ENCODE data around the gene CKMT2. TPM values are rescaled to one million over a fixed set of nuclear protein-coding genes. Genes with fewer than 3 reads are reported as not detected.
"Not testable (repeated sequence)": the region's sequence is repeated elsewhere in the genome, so short reads cannot be mapped to it uniquely, and the experiment has no call there.

The CKMT2 gene
- total and polyA plus RNA-seq, 4 experiments from 2014 or later, result not detected

DNA sequence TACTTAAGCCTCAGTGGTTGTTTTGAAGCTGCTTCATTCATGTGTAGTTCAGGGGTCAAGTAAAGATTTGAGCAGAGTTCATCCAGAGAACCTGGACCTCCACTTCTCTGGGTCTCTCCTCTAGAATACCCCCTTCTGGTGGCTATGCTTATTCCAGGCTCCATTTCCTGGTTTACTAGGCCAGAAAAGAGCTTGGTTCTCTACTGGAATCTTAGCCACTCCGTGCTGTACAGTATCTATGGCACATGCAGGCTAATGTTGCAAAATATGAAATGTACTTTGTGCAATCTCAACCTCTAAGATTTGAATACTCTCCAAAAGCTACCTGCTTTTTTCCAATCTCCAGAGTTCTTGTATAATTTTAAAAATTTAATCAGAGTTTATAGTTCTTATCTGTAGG is 50.9 kb downstream of the CKMT2 start:
- ChIA-PET POLR2A (ENCODE audit: partially characterized antibody) (no interaction called here), CTCF (ENCODE audit: partially characterized antibody) (interaction anchor here (0.9 kb wide), 1 partner anchor 15 kb away, joined by 3 read pairs; no protein-coding TSS in a partner anchor)
- H3K27ac ChIP-seq (ENCODE audit: low read depth, low read length), result no peak overlapping the region
- Mint-ChIP-seq H3K4me1 (peaks cover 12 to 29% (median 23%) of the 10 kb centered on the region in 4 donors), H3K4me3 (no peak overlapping the region), H3K27me3 (no peaks in the 10 kb centered on the region), H3K27ac (no peak overlapping the region), H3K36me3 (peaks cover 6% of the 10 kb centered on the region in 2 donors), H3K9me3 (peaks cover 0 to 8% (median 0%) of the 10 kb centered on the region in 8 donors)
- intact Hi-C loops (cut with micrococcal nuclease), result no loop called here
- no peak overlapping the region for H3K4me3 ChIP-seq (ENCODE audit: low read length in 2 of 2)
- DNase-seq, result no peak
- no peaks in the 10 kb centered on the region for H3K9me3 ChIP-seq (ENCODE audit: control insufficient read depth in 1 of 2, low read length in 2 of 2)
- H3K36me3 ChIP-seq (ENCODE audit: insufficient read depth, low read length), result no peaks in the 10 kb centered on the region
- peaks cover 16% of the 10 kb centered on the region for H3K4me1 ChIP-seq (ENCODE audit: insufficient read depth, low read length)
- H3K27me3 ChIP-seq (ENCODE audit: insufficient read depth, low read length), result no peaks in the 10 kb centered on the region

DNA sequence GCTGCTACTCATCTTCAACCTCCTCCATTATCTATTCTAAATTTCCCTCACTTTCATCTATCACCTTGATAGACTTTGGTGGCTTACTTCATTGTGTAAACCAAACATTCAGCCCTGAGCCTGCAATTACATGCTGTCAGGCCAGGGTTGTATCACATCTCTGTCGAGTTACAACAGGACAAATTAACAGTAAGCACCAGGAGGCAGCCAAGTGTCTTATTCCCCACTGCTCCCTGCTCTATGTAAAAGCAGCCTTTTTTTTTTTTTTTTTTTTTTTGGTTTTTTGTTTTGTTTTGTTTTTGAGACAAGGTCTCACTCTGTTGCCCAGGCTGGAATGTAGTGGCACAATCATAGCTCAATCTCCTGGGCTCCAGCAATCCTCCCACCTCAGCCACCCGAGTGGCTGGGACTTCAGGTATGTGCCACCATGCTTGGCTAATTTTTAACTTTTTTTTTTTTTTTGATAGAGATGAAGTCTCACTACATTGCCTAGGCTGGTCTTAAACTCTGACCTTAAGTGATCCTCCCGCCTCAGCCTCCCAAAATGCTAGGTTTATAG is 53.0 kb downstream of the CKMT2 start:
- Histone ChIP-seq H3K36me3 (ENCODE audit: insufficient read depth, low read length) (no peaks in the 10 kb centered on the region), H3K4me1 (ENCODE audit: insufficient read depth, low read length) (peaks cover 25% of the 10 kb centered on the region), H3K9me3 (ENCODE audit: control insufficient read depth in 1 of 2, low read length in 2 of 2) (no peaks in the 10 kb centered on the region), H3K27ac (ENCODE audit: low read depth, low read length) (no peak overlapping the region), H3K4me3 (ENCODE audit: low read length in 2 of 2) (no peak overlapping the region), H3K27me3 (ENCODE audit: insufficient read depth, low read length) (no peaks in the 10 kb centered on the region)
- CTCF ChIA-PET (ENCODE audit: partially characterized antibody), result interaction anchor here (0.7 to 4.4 kb wide), 2 partner anchors 13 to 295 kb away, joined by 3 to 20 read pairs; no protein-coding TSS in a partner anchor
- Mint-ChIP-seq H3K36me3 (peaks cover 2 to 16% of the 10 kb centered on the region in 2 donors), H3K27me3 (no peaks in the 10 kb centered on the region), H3K4me3 (peak overlapping the region in 1 of 8 donors; percentile 43), H3K27ac (no peak overlapping the region), H3K9me3 (peaks cover 0 to 8% (median 4%) of the 10 kb centered on the region in 8 donors), H3K4me1 (peaks cover 24 to 51% (median 40%) of the 10 kb centered on the region in 4 donors)
- POLR2A ChIA-PET (ENCODE audit: partially characterized antibody), result interaction anchor here (0.6 kb wide), 1 partner anchor 1766 kb away, joined by 3 read pairs; no protein-coding TSS in a partner anchor
- intact Hi-C loops (cut with micrococcal nuclease), result no loop called here
- DNase-seq, result no peak

DNA sequence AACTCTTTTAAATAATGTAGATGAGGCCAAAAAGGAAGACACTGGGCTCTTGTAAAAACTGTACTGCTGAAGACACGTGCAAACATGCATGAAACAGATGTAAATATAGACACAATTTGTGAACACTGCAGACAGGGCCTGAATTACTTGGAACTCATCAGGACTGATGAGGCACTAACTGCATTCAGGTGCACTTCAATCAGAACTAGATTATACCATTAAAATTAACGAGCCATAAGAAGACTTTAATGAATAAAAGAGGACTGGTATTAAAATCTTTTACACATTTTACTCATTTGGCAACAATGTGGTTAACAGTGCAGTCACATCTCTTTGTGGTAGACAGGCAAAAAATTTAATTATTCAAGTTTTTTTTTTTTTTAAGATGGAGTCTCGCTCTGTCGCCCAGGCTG is 54.9 kb downstream of the CKMT2 start:
- peak overlapping the region in 6 of 8 donors; percentile 14 to 62 (median 40) for H3K4me3 Mint-ChIP-seq
- peaks cover 35 to 66% (median 53%) of the 10 kb centered on the region in 4 donors for H3K4me1 Mint-ChIP-seq
- intact Hi-C loops (cut with micrococcal nuclease), result no loop called here
- H3K9me3 ChIP-seq (ENCODE audit: control insufficient read depth in 1 of 2, low read length in 2 of 2), result no peaks in the 10 kb centered on the region
- peaks cover 12 to 24% of the 10 kb centered on the region in 2 donors for H3K36me3 Mint-ChIP-seq
- ChIA-PET CTCF (ENCODE audit: partially characterized antibody) (interaction anchor here (0.7 to 4.4 kb wide), 2 partner anchors 11 to 138 kb away, joined by 4 to 20 read pairs; no protein-coding TSS in a partner anchor), POLR2A (ENCODE audit: partially characterized antibody) (interaction anchor here (1.0 kb wide), 1 partner anchor 14 kb away, joined by 4 read pairs; no protein-coding TSS in a partner anchor)
- no peaks in the 10 kb centered on the region for H3K27me3 Mint-ChIP-seq
- H3K27ac ChIP-seq (ENCODE audit: low read depth, low read length), result no peak overlapping the region
- peaks cover 4 to 16% (median 10%) of the 10 kb centered on the region in 8 donors for H3K9me3 Mint-ChIP-seq
- no peak overlapping the region for H3K4me3 ChIP-seq (ENCODE audit: low read length in 2 of 2)
- H3K27ac Mint-ChIP-seq, result peak overlapping the region in 1 of 7 donors; percentile 29
- no peaks in the 10 kb centered on the region for H3K27me3 ChIP-seq (ENCODE audit: insufficient read depth, low read length)
- no peak for DNase-seq
- peaks cover 32% of the 10 kb centered on the region for H3K4me1 ChIP-seq (ENCODE audit: insufficient read depth, low read length)
- H3K36me3 ChIP-seq (ENCODE audit: insufficient read depth, low read length), result no peaks in the 10 kb centered on the region

DNA sequence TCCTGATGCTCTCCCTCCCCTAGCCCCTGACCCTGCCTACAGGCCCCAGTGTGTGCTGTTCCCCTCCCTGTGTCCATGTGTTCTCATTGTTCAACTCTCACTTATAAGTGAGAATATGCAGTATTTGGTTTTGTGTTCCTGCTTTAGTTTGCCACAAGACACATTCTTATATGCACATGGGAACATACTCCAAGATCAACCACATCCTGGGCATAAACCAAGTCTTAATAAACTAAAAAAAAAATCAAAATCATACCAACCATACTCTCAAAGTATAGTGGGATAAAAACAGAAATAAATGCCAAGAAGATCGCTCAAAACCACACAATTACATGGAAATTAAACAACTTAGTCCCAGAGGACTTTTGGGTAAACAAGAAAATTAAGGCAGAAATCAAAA is 57.0 kb downstream of the CKMT2 start:
- H3K27me3 ChIP-seq (ENCODE audit: insufficient read depth, low read length), result no peaks in the 10 kb centered on the region
- Mint-ChIP-seq H3K36me3 (peaks cover 21 to 28% of the 10 kb centered on the region in 2 donors), H3K9me3 (peaks cover 7 to 19% (median 13%) of the 10 kb centered on the region in 8 donors), H3K27ac (peak overlapping the region in 2 of 7 donors; percentile 9 to 11), H3K4me3 (no peak overlapping the region), H3K27me3 (no peaks in the 10 kb centered on the region), H3K4me1 (peaks cover 40 to 69% (median 58%) of the 10 kb centered on the region in 4 donors)
- no peak overlapping the region for H3K27ac ChIP-seq (ENCODE audit: low read depth, low read length)
- H3K4me1 ChIP-seq (ENCODE audit: insufficient read depth, low read length), result peaks cover 32% of the 10 kb centered on the region
- no peak overlapping the region for H3K4me3 ChIP-seq (ENCODE audit: low read length in 2 of 2)
- ChIA-PET POLR2A (ENCODE audit: partially characterized antibody) (no interaction called here), CTCF (ENCODE audit: partially characterized antibody) (interaction anchor here (1.4 kb wide), 1 partner anchor 9 kb away, joined by 5 read pairs; no protein-coding TSS in a partner anchor)
- no peaks in the 10 kb centered on the region for H3K36me3 ChIP-seq (ENCODE audit: insufficient read depth, low read length)
- intact Hi-C loops (cut with micrococcal nuclease), result no loop called here
- no peak for DNase-seq
- no peaks in the 10 kb centered on the region for H3K9me3 ChIP-seq (ENCODE audit: control insufficient read depth in 1 of 2, low read length in 2 of 2)

DNA sequence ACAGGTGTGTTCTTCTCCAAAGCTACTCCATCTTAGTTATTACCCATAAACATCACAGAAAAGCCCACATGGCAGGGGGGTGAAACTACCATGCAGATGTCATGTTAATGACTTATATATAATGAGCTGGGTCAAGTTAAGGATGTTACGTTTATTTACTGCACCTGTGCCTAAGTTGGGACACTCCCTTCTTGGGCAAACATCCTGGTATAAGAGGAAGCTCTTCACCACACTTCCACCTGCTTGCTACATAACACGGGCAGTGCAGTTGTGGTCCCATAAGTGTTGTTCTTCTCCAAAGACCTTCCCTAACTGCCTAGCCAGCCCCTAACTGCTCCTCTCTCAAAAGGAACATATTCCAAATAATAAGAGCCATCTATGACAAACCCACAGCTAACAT is 59.0 kb downstream of the CKMT2 start:
- no peak overlapping the region for H3K4me3 ChIP-seq (ENCODE audit: low read length in 2 of 2)
- Mint-ChIP-seq H3K27me3 (no peaks in the 10 kb centered on the region), H3K4me1 (peaks cover 35 to 55% (median 47%) of the 10 kb centered on the region in 4 donors), H3K9me3 (peaks cover 7 to 19% (median 13%) of the 10 kb centered on the region in 8 donors), H3K27ac (peak overlapping the region in 5 of 7 donors; percentile 24 to 94 (median 32)), H3K36me3 (peaks cover 21 to 28% of the 10 kb centered on the region in 2 donors), H3K4me3 (peak overlapping the region in 6 of 8 donors; percentile 9 to 54 (median 30))
- POLR2A ChIA-PET (ENCODE audit: partially characterized antibody), result interaction anchor here (1.6 kb wide), 1 partner anchor 9 kb away, joined by 7 read pairs; the partner anchor contains the start of gene ZCCHC9
- H3K36me3 ChIP-seq (ENCODE audit: insufficient read depth, low read length), result no peaks in the 10 kb centered on the region
- H3K4me1 ChIP-seq (ENCODE audit: insufficient read depth, low read length), result peaks cover 27% of the 10 kb centered on the region
- no peaks in the 10 kb centered on the region for H3K9me3 ChIP-seq (ENCODE audit: control insufficient read depth in 1 of 2, low read length in 2 of 2)
- CTCF ChIA-PET (ENCODE audit: partially characterized antibody), result interaction anchor here (2.4 kb wide), 1 partner anchor 10 kb away, joined by 10 read pairs; the partner anchor contains the start of gene ZCCHC9
- H3K27ac ChIP-seq (ENCODE audit: low read depth, low read length), result no peak overlapping the region
- no peaks in the 10 kb centered on the region for H3K27me3 ChIP-seq (ENCODE audit: insufficient read depth, low read length)
- intact Hi-C loops (cut with micrococcal nuclease), result no loop called here
- DNase-seq, result peak in 2 of 5 donors; percentile 15 to 22

DNA sequence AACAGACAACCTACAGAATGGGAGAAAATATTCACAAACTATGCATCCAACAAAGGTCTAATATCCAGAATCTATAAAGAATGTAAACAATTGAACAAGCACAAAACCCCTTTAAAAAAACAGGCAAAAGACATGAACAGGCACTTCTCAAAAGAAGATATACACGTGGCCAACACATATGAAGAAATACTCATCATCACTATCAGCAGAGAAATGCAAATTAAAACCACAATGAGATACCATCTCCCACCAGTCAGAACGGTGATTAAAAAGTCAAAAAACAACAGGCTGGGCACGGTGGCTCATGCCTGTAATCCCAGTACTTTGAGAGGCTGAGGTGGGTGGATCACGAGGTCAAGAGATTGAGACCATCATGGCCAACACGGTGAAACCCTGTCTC is 60.9 kb downstream of the CKMT2 start:
- DNase-seq; H3K36me3 ChIP-seq (ENCODE audit: insufficient read depth, low read length); H3K27ac ChIP-seq (ENCODE audit: low read depth, low read length); POLR2A ChIA-PET (ENCODE audit: partially characterized antibody); H3K27me3 Mint-ChIP-seq; H3K27me3 ChIP-seq (ENCODE audit: insufficient read depth, low read length); intact Hi-C loops (cut with micrococcal nuclease); H3K27ac Mint-ChIP-seq; H3K9me3 ChIP-seq (ENCODE audit: control insufficient read depth in 1 of 2, low read length in 2 of 2); H3K4me3 ChIP-seq (ENCODE audit: low read length in 2 of 2); CTCF ChIA-PET (ENCODE audit: partially characterized antibody): not testable (repeated sequence)
- peaks cover 21 to 26% of the 10 kb centered on the region in 2 donors for H3K36me3 Mint-ChIP-seq
- peaks cover 7 to 19% (median 13%) of the 10 kb centered on the region in 8 donors for H3K9me3 Mint-ChIP-seq
- H3K4me1 Mint-ChIP-seq, result peaks cover 29 to 57% (median 49%) of the 10 kb centered on the region in 4 donors
- H3K4me1 ChIP-seq (ENCODE audit: insufficient read depth, low read length), result peaks cover 17% of the 10 kb centered on the region
- H3K4me3 Mint-ChIP-seq, result peak overlapping the region in 1 of 8 donors; percentile 47

DNA sequence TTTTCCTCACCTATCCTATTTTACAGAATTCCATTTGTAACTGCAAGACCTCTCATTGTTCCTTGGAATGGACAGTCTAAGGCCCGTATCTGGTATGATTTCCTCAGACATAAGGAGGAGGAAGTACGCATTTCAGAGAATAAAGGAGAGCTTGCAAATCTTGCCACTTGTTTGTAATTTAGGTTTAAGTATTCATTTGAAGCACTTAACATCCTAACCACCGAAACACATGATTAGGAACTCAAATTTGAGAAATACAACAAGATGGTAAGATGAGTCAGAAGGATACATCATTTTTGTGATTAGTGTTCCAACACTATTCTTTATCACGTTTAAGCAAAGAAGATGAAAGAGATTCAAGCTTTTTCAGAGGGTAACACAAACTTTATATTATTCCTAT is 64.4 kb downstream of the CKMT2 start:
- H3K4me1 Mint-ChIP-seq, result peaks cover 27 to 53% (median 42%) of the 10 kb centered on the region in 4 donors
- Histone ChIP-seq H3K9me3 (ENCODE audit: control insufficient read depth in 1 of 2, low read length in 2 of 2) (no peaks in the 10 kb centered on the region), H3K4me3 (ENCODE audit: low read length in 2 of 2) (no peak overlapping the region), H3K27ac (ENCODE audit: low read depth, low read length) (no peak overlapping the region), H3K4me1 (ENCODE audit: insufficient read depth, low read length) (peaks cover 27% of the 10 kb centered on the region), H3K27me3 (ENCODE audit: insufficient read depth, low read length) (no peaks in the 10 kb centered on the region), H3K36me3 (ENCODE audit: insufficient read depth, low read length) (no peaks in the 10 kb centered on the region)
- ChIA-PET POLR2A (ENCODE audit: partially characterized antibody) (interaction anchor here (2.1 kb wide), 1 partner anchor 981 kb away, joined by 4 read pairs; the partner anchor contains the start of gene RPS23), CTCF (ENCODE audit: partially characterized antibody) (interaction anchor here (1.6 to 3.6 kb wide), 2 partner anchors 10 to 929 kb away, joined by 3 to 20 read pairs; no protein-coding TSS in a partner anchor)
- H3K27ac Mint-ChIP-seq, result no peak overlapping the region
- H3K27me3 Mint-ChIP-seq, result no peaks in the 10 kb centered on the region
- H3K4me3 Mint-ChIP-seq, result no peak overlapping the region
- DNase-seq, result no peak
- H3K36me3 Mint-ChIP-seq, result peaks cover 11 to 12% of the 10 kb centered on the region in 2 donors
- peaks cover 0 to 7% (median 4%) of the 10 kb centered on the region in 8 donors for H3K9me3 Mint-ChIP-seq
- intact Hi-C loops (cut with micrococcal nuclease), result loop anchor here (5.0 kb wide), 2 partner anchors 610 to 1785 kb away; partner anchors contain the start of gene HOMER1

All from CD4-positive, alpha-beta memory T cell (primary cell).